ENCODE data around the gene ARVCF. TPM values are rescaled to one million over a fixed set of nuclear protein-coding genes. Genes with fewer than 3 reads are reported as not detected.

ARVCF gene
- 10 to 100 TPM in 2 of 4 donors, 1 to 10 TPM in 2; 1.5 to 15.3 (median 7.5) TPM for total RNA-seq

GRCh38 chr22:20016734-20017621 lies at the start of gene ARVCF:
Gene ARVCF, minus strand, starts transcription at chr22:20016823. Its CDS starts 26,029 bp downstream, at chr22:19990794.
- no peak for TF ChIP-seq CTCF (IDR thresholded peaks at IDR 0.05; ENCODE audit: low read depth)

- TF ChIP-seq CTCF (IDR thresholded peaks at IDR 0.05; ENCODE audit: low read depth) = no peak
These were observed 49.4 kb upstream of the ARVCF start for GRCh38 chr22:20065896-20066616.

GRCh38 chr22:20064545-20065262 lies 48.1 kb upstream of the ARVCF start:
- no peak for TF ChIP-seq CTCF (IDR thresholded peaks at IDR 0.05; ENCODE audit: low read depth)

- TF ChIP-seq CTCF (IDR thresholded peaks at IDR 0.05; ENCODE audit: low read depth) = no peak
These were observed 47.5 kb upstream of the ARVCF start for GRCh38 chr22:20064140-20064480.

GRCh38 chr22:20063271-20064139 lies 46.9 kb upstream of the ARVCF start:
- no peak for TF ChIP-seq CTCF (IDR thresholded peaks at IDR 0.05; ENCODE audit: low read depth)

- TF ChIP-seq CTCF (IDR thresholded peaks at IDR 0.05; ENCODE audit: low read depth) = no peak
These were observed 46.1 kb upstream of the ARVCF start for GRCh38 chr22:20062766-20063083.
